GM23338 (cell line): Measurements from ENCODE around the gene FAF2. TPM values are rescaled to one million over a fixed set of nuclear protein-coding genes. Genes with fewer than 3 reads are reported as not detected.

Experiments used
- ATAC-seq: fragments of 200-7000 bp; cut with Tn5 transposase; 3 replicates; pipeline ENCODE4 v1.9.1; 2020
- DNase-seq: peaks from one replicate; pipeline ENCODE4 v3.0.0-alpha.2; 2015; ENCODE audit warnings: low spot score
- H2AFZ ChIP-seq: fragments of 200-600 bp; sonication (generic); 2 replicates; pipeline ENCODE4 v1.8.0; 2016; ENCODE audit warnings: antibody characterized with exemption, mild to moderate bottlenecking, moderate library complexity
- H3F3A ChIP-seq: fragments of 200-600 bp; sonication (generic); replicated peaks from 2 replicates; pipeline ENCODE4 v1.8.0; 2017; ENCODE audit warnings: antibody characterized with exemption, mixed run types, low read depth
- H3K27ac ChIP-seq: fragments of 200-600 bp; sonication (generic); 2 replicates; pipeline ENCODE4 v1.6.1; 2016; ENCODE audit warnings: low read depth
- H3K27me3 ChIP-seq: fragments of 200-600 bp; sonication (generic); 2 replicates; pipeline ENCODE4 v1.8.0; 2016; ENCODE audit warnings: mild to moderate bottlenecking, mixed run types, moderate library complexity; ENCODE audit not compliant: insufficient read depth
- H3K36me3 ChIP-seq: fragments of 200-600 bp; sonication (generic); 2 replicates; pipeline ENCODE4 v1.8.0; 2016; ENCODE audit warnings: mild to moderate bottlenecking; ENCODE audit not compliant: insufficient read depth
- H3K4me1 ChIP-seq: fragments of 200-600 bp; sonication (generic); 2 replicates; pipeline ENCODE4 v1.8.0; 2016; ENCODE audit warnings: mild to moderate bottlenecking, moderate library complexity; ENCODE audit not compliant: insufficient read depth
- H3K4me2 ChIP-seq: fragments of 200-600 bp; sonication (generic); 2 replicates; pipeline ENCODE4 v1.7.1; 2017; ENCODE audit warnings: mixed run types
- H3K4me3 ChIP-seq: fragments of 200-600 bp; sonication (generic); 2 replicates; pipeline ENCODE4 v1.6.1; 2016; ENCODE audit warnings: mixed run types
- H3K79me2 ChIP-seq: fragments of 200-600 bp; sonication (generic); replicated peaks from 2 replicates; pipeline ENCODE4 v1.8.0; 2017; ENCODE audit warnings: mild to moderate bottlenecking; ENCODE audit not compliant: insufficient read depth
- H3K9me2 ChIP-seq: fragments of 200-600 bp; sonication (generic); 2 replicates; pipeline ENCODE4 v1.8.0; 2017; ENCODE audit not compliant: insufficient read depth
- H4K20me1 ChIP-seq: fragments of 200-600 bp; sonication (generic); replicated peaks from 2 replicates; pipeline ENCODE4 v1.8.0; 2017; ENCODE audit warnings: mild to moderate bottlenecking; ENCODE audit not compliant: insufficient read depth
- H3K27ac Mint-ChIP-seq: 2 replicates; pipeline ENCODE4 v1.8.0; 2020; ENCODE audit warnings: inconsistent platforms, mild to moderate bottlenecking, moderate library complexity, mixed read lengths
- H3K27me3 Mint-ChIP-seq: 3 replicates; pipeline ENCODE4 v1.8.0; 2022; ENCODE audit warnings: low read depth, mild to moderate bottlenecking, moderate library complexity, mixed read lengths, inconsistent platforms; ENCODE audit not compliant: insufficient read depth, poor library complexity
- H3K36me3 Mint-ChIP-seq: 3 replicates; pipeline ENCODE4 v1.8.0; 2021; ENCODE audit warnings: low read depth, mild to moderate bottlenecking, inconsistent platforms, moderate library complexity, mixed read lengths
- H3K4me1 Mint-ChIP-seq: 3 replicates; pipeline ENCODE4 v1.8.0; 2020; ENCODE audit warnings: mild to moderate bottlenecking, inconsistent platforms, mixed read lengths
- H3K4me3 Mint-ChIP-seq: 3 replicates; pipeline ENCODE4 v1.8.0; 2021; ENCODE audit warnings: moderate library complexity, mild to moderate bottlenecking, inconsistent platforms, mixed read lengths
- H3K9me3 Mint-ChIP-seq: 3 replicates; pipeline ENCODE4 v1.8.0; 2020; ENCODE audit warnings: moderate library complexity, mild to moderate bottlenecking, inconsistent platforms, mixed read lengths
- CREB1 ChIP-seq: fragments of 250-450 bp; sonication (Bioruptor Pico); IDR thresholded peaks from 2 replicates; pipeline ENCODE4 v1.5.0; 2020; ENCODE audit warnings: low read depth, mild to moderate bottlenecking, moderate library complexity
- EZH2 ChIP-seq: fragments of 200-600 bp; sonication (generic); IDR thresholded peaks from one replicate; pipeline ENCODE4 v1.8.0; 2017; ENCODE audit warnings: antibody characterized with exemption, mild to moderate bottlenecking, low read depth; ENCODE audit not compliant: unreplicated experiment
- EZH2phosphoT487 ChIP-seq: fragments of 200-600 bp; sonication (generic); IDR thresholded peaks from one replicate; pipeline ENCODE4 v1.8.1; 2018; ENCODE audit warnings: antibody characterized with exemption; ENCODE audit not compliant: unreplicated experiment
- JUNB ChIP-seq: IDR thresholded peaks from one replicate; pipeline ENCODE4 v1.6.1; 2016; ENCODE audit warnings: antibody characterized with exemption; ENCODE audit not compliant: unreplicated experiment
- NANOG ChIP-seq: IDR thresholded peaks from 2 replicates; pipeline ENCODE4 v1.6.1; 2016; ENCODE audit warnings: antibody characterized with exemption, borderline replicate concordance
- POLR2AphosphoS5 ChIP-seq: IDR thresholded peaks from 2 replicates; pipeline ENCODE4 v1.6.1; 2016; ENCODE audit warnings: antibody characterized with exemption, low read depth
- STAT1 ChIP-seq: IDR thresholded peaks from one replicate; pipeline ENCODE4 v1.6.1; 2016; ENCODE audit warnings: antibody characterized with exemption; ENCODE audit not compliant: unreplicated experiment
- ZNF114 ChIP-seq: fragments of 250-450 bp; sonication (Bioruptor Pico); IDR thresholded peaks from 2 replicates; pipeline ENCODE4 v1.5.0; 2020; ENCODE audit warnings: mild to moderate bottlenecking, moderate library complexity
- ZNF331 ChIP-seq: fragments of 250-450 bp; sonication (Bioruptor Pico); IDR thresholded peaks from 2 replicates; pipeline ENCODE4 v1.5.0; 2020; ENCODE audit warnings: low read depth, mild to moderate bottlenecking, moderate library complexity
- polyA plus RNA-seq: library from polyadenylated mRNA; unstranded; fragments of >200 nt; fragmentation: Nextera tagmentation; extraction: Ambion mirVana; gene quantifications from 2 replicates; pipeline ENCODE4 v1.2.1, GENCODE V29; 2016
- total RNA-seq: library from RNA; depleted of rRNA; stranded (reverse); fragments of >200 nt; shearing (Covaris generic); gene quantifications from 2 replicates; pipeline ENCODE4 v1.2.3, GENCODE V29; 2014
- TF ChIP-seq, protein P1 (sequence below), 2 experiments: fragments of 200-600 bp in 1 of 2; sonication (generic) in 1 of 2; conservative IDR thresholded peaks; 2 replicates each; pipeline versions ENCODE4 v1.5.1 to v1.6.1; 2016 to 2017; ENCODE audit warnings: antibody characterized with exemption in 2 of 2, low read depth in 2 of 2, mild to moderate bottlenecking in 2 of 2, moderate library complexity in 1 of 2
- TF ChIP-seq, protein P2 (sequence below): IDR thresholded peaks from 2 replicates; pipeline ENCODE4 v1.6.1; 2016; ENCODE audit warnings: antibody characterized with exemption
- TF ChIP-seq, protein P3 (sequence below): fragments of 250-450 bp; sonication (Bioruptor Pico); IDR thresholded peaks from 2 replicates; pipeline ENCODE4 v1.5.0; 2020; ENCODE audit warnings: mild to moderate bottlenecking, moderate library complexity
- TF ChIP-seq, protein P4 (sequence below): IDR thresholded peaks from one replicate; pipeline ENCODE4 v1.6.1; 2018; ENCODE audit warnings: antibody characterized with exemption; ENCODE audit not compliant: unreplicated experiment

Gene FAF2
- total and polyA plus RNA-seq, 2 experiments from 2014 or later, result 32.8 to 37.6 TPM

DNA sequence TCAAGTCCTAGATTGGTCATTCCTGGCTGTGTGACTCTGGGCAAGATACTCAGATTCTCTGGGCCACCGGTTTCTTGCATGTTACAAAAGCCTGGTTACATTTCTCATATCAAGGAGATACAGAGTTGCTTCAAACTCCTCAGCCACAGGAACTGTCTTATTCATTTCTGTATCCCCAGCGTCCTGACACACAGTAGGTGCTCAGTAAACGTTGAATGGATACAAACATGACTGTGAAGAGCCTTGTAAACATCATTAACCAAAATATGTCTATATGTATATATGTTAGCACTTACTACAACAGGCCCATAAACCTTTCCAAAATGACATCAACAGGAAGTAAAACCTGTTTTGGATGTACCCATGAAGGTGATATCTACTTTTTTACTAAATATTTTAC lies 33.5 kb upstream of the FAF2 start:
- H3K27ac Mint-ChIP-seq, result no peak overlapping the region
- no peak for TF ChIP-seq ZNF114
- TF ChIP-seq, protein P1, sequence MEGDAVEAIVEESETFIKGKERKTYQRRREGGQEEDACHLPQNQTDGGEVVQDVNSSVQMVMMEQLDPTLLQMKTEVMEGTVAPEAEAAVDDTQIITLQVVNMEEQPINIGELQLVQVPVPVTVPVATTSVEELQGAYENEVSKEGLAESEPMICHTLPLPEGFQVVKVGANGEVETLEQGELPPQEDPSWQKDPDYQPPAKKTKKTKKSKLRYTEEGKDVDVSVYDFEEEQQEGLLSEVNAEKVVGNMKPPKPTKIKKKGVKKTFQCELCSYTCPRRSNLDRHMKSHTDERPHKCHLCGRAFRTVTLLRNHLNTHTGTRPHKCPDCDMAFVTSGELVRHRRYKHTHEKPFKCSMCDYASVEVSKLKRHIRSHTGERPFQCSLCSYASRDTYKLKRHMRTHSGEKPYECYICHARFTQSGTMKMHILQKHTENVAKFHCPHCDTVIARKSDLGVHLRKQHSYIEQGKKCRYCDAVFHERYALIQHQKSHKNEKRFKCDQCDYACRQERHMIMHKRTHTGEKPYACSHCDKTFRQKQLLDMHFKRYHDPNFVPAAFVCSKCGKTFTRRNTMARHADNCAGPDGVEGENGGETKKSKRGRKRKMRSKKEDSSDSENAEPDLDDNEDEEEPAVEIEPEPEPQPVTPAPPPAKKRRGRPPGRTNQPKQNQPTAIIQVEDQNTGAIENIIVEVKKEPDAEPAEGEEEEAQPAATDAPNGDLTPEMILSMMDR (conservative IDR thresholded peaks at IDR 0.05; ENCODE audit: low read depth in 2 of 2), result no peak
- no peak for TF ChIP-seq POLR2AphosphoS5
- TF ChIP-seq JUNB, result no peak
- no peak for TF ChIP-seq NANOG
- no peak for TF ChIP-seq EZH2phosphoT487
- TF ChIP-seq, protein P2, sequence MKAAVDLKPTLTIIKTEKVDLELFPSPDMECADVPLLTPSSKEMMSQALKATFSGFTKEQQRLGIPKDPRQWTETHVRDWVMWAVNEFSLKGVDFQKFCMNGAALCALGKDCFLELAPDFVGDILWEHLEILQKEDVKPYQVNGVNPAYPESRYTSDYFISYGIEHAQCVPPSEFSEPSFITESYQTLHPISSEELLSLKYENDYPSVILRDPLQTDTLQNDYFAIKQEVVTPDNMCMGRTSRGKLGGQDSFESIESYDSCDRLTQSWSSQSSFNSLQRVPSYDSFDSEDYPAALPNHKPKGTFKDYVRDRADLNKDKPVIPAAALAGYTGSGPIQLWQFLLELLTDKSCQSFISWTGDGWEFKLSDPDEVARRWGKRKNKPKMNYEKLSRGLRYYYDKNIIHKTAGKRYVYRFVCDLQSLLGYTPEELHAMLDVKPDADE, result no peak
- TF ChIP-seq, protein P3, sequence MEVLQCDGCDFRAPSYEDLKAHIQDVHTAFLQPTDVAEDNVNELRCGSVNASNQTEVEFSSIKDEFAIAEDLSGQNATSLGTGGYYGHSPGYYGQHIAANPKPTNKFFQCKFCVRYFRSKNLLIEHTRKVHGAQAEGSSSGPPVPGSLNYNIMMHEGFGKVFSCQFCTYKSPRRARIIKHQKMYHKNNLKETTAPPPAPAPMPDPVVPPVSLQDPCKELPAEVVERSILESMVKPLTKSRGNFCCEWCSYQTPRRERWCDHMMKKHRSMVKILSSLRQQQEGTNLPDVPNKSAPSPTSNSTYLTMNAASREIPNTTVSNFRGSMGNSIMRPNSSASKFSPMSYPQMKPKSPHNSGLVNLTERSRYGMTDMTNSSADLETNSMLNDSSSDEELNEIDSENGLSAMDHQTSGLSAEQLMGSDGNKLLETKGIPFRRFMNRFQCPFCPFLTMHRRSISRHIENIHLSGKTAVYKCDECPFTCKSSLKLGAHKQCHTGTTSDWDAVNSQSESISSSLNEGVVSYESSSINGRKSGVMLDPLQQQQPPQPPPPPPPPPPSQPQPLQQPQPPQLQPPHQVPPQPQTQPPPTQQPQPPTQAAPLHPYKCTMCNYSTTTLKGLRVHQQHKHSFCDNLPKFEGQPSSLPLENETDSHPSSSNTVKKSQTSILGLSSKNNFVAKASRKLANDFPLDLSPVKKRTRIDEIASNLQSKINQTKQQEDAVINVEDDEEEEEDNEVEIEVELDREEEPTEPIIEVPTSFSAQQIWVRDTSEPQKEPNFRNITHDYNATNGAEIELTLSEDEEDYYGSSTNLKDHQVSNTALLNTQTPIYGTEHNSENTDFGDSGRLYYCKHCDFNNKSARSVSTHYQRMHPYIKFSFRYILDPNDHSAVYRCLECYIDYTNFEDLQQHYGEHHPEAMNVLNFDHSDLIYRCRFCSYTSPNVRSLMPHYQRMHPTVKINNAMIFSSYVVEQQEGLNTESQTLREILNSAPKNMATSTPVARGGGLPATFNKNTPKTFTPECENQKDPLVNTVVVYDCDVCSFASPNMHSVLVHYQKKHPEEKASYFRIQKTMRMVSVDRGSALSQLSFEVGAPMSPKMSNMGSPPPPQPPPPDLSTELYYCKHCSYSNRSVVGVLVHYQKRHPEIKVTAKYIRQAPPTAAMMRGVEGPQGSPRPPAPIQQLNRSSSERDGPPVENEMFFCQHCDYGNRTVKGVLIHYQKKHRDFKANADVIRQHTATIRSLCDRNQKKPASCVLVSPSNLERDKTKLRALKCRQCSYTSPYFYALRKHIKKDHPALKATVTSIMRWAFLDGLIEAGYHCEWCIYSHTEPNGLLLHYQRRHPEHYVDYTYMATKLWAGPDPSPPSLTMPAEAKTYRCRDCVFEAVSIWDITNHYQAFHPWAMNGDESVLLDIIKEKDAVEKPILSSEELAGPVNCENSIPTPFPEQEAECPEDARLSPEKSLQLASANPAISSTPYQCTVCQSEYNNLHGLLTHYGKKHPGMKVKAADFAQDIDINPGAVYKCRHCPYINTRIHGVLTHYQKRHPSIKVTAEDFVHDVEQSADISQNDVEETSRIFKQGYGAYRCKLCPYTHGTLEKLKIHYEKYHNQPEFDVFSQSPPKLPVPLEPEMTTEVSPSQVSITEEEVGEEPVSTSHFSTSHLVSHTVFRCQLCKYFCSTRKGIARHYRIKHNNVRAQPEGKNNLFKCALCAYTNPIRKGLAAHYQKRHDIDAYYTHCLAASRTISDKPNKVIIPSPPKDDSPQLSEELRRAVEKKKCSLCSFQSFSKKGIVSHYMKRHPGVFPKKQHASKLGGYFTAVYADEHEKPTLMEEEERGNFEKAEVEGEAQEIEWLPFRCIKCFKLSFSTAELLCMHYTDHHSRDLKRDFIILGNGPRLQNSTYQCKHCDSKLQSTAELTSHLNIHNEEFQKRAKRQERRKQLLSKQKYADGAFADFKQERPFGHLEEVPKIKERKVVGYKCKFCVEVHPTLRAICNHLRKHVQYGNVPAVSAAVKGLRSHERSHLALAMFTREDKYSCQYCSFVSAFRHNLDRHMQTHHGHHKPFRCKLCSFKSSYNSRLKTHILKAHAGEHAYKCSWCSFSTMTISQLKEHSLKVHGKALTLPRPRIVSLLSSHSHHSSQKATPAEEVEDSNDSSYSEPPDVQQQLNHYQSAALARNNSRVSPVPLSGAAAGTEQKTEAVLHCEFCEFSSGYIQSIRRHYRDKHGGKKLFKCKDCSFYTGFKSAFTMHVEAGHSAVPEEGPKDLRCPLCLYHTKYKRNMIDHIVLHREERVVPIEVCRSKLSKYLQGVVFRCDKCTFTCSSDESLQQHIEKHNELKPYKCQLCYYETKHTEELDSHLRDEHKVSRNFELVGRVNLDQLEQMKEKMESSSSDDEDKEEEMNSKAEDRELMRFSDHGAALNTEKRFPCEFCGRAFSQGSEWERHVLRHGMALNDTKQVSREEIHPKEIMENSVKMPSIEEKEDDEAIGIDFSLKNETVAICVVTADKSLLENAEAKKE, result no peak
- no peak for TF ChIP-seq ZNF331 (CRISPR knock-in tag)
- TF ChIP-seq EZH2, result no peak
- no peak for TF ChIP-seq STAT1
- no peak for TF ChIP-seq CREB1 (CRISPR knock-in tag)
- TF ChIP-seq, protein P4, sequence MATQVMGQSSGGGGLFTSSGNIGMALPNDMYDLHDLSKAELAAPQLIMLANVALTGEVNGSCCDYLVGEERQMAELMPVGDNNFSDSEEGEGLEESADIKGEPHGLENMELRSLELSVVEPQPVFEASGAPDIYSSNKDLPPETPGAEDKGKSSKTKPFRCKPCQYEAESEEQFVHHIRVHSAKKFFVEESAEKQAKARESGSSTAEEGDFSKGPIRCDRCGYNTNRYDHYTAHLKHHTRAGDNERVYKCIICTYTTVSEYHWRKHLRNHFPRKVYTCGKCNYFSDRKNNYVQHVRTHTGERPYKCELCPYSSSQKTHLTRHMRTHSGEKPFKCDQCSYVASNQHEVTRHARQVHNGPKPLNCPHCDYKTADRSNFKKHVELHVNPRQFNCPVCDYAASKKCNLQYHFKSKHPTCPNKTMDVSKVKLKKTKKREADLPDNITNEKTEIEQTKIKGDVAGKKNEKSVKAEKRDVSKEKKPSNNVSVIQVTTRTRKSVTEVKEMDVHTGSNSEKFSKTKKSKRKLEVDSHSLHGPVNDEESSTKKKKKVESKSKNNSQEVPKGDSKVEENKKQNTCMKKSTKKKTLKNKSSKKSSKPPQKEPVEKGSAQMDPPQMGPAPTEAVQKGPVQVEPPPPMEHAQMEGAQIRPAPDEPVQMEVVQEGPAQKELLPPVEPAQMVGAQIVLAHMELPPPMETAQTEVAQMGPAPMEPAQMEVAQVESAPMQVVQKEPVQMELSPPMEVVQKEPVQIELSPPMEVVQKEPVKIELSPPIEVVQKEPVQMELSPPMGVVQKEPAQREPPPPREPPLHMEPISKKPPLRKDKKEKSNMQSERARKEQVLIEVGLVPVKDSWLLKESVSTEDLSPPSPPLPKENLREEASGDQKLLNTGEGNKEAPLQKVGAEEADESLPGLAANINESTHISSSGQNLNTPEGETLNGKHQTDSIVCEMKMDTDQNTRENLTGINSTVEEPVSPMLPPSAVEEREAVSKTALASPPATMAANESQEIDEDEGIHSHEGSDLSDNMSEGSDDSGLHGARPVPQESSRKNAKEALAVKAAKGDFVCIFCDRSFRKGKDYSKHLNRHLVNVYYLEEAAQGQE, result no peak
- H3K4me1 ChIP-seq, result 0 out of 2 replicates have a peak, but pooled peaks cover 3% of the 10 kb centered on the region
- no peak overlapping the region for H2AFZ ChIP-seq
- no peaks in the 10 kb centered on the region for H3K36me3 ChIP-seq
- peaks cover 14% of the 10 kb centered on the region for H3K27me3 Mint-ChIP-seq
- no peaks in the 10 kb centered on the region for H3K79me2 ChIP-seq
- H3K27me3 ChIP-seq, result peaks cover 29% of the 10 kb centered on the region
- 0 out of 3 replicates have a peak, but pooled peaks cover 3% of the 10 kb centered on the region for H3K4me1 Mint-ChIP-seq
- no peak overlapping the region for H3K4me3 ChIP-seq
- peaks cover 10% of the 10 kb centered on the region for H4K20me1 ChIP-seq
- H3K27ac ChIP-seq, result no peak overlapping the region
- 0 out of 2 replicates have a peak, but pooled peaks cover 4% of the 10 kb centered on the region for H3F3A ChIP-seq
- DNase-seq (no peak), ATAC-seq (no peak)
- no peaks in the 10 kb centered on the region for H3K36me3 Mint-ChIP-seq
- peaks cover 16% of the 10 kb centered on the region for H3K9me3 Mint-ChIP-seq
- peak overlapping the region; percentile 67; the same call in 2 of the 3 replicates for H3K4me3 Mint-ChIP-seq
- H3K9me2 ChIP-seq, result 0 out of 2 replicates have a peak, but pooled peaks cover 2% of the 10 kb centered on the region
- H3K4me2 ChIP-seq, result no peak overlapping the region
